HepG2 (cell line): Measurements from ENCODE around the gene HIC1. TPM values are rescaled to one million over a fixed set of nuclear protein-coding genes. Genes with fewer than 3 reads are reported as not detected.
A peak's percentile ranks its signal among the peaks of the same experiment; 100 is the strongest.

Source experiments
- ATAC-seq: fragments of 200-7000 bp; cut with Tn5 transposase; 3 replicates; pipeline ENCODE4 v1.9.1; 2020; ENCODE audit warnings: mild to moderate bottlenecking, moderate library complexity
- BruUV-seq: library from RNA; stranded (reverse); fragments of 400-500 nt; replicated peaks from 2 replicates; lab custom pipeline; 2021; lab: Mats Ljungman, UMichigan
- CTCF ChIA-PET: fragments of 300-600 bp; formaldehyde crosslinking; extraction: SDS; loops from one replicate; lab custom pipeline; 2021; ENCODE audit warnings: low total read pairs, inconsistent platforms, low intra/inter-chr PET ratio; lab: Yijun Ruan, JAX
- POLR2A ChIA-PET: fragments of 350-600 bp; sonication (Branson Sonifier 250); formaldehyde crosslinking; loops from one replicate; lab custom pipeline; 2020; ENCODE audit warnings: antibody characterized with exemption, inconsistent platforms; lab: Yijun Ruan, JAX
- DNase-seq: peaks from one replicate; pipeline ENCODE4 v3.0.0-alpha.2; 2015; ENCODE audit warnings: low spot score
- FAIRE-seq: peaks from 3 replicates; lab custom pipeline; 2011; peaks lifted over from hg19 to GRCh38; lab: Jason Lieb, UNC
- H2AFZ ChIP-seq: one replicate; pipeline ENCODE4 v1.6.1; 2011; ENCODE audit warnings: low read length, inconsistent platforms
- H3K27ac ChIP-seq: fragments of 300-600 bp; 3 replicates; pipeline ENCODE4 v1.8.0; 2011; ENCODE audit warnings: mixed run types, mild to moderate bottlenecking, mixed read lengths, low read length, inconsistent platforms; ENCODE audit not compliant: insufficient read depth; ENCODE audit errors: extremely low read length
- H3K27me3 ChIP-seq, 2 experiments: fragments of 200-600 bp in 1 of 2; 2 replicates in 1 of 2; 3 replicates in 1 of 2; pipeline versions ENCODE4 v1.6.0 to v1.8.0; 2011; ENCODE audit warnings: low read length in 2 of 2, mild to moderate bottlenecking in 2 of 2, moderate library complexity in 2 of 2, inconsistent platforms in 1 of 2; ENCODE audit not compliant: insufficient read depth in 2 of 2, control insufficient read depth in 1 of 2
- H3K36me3 ChIP-seq, 2 experiments: fragments of 200-600 bp in 1 of 2; replicated peaks in 1 of 2; 2 replicates in 1 of 2; 3 replicates in 1 of 2; pipeline versions ENCODE4 v1.5.1 to v1.8.0; 2011; ENCODE audit warnings: low read length in 2 of 2, inconsistent platforms in 1 of 2; ENCODE audit not compliant: insufficient read depth in 2 of 2, control insufficient read depth in 1 of 2
- H3K4me1 ChIP-seq: 2 replicates; pipeline ENCODE4 v1.5.1; 2012; ENCODE audit warnings: low read length, inconsistent platforms; ENCODE audit not compliant: insufficient read depth
- H3K4me2 ChIP-seq: 2 replicates; pipeline ENCODE4 v1.6.0; 2011; ENCODE audit warnings: low read depth, low read length, inconsistent platforms
- H3K4me3 ChIP-seq, 3 experiments: fragments of 200-600 bp in 1 of 3; sonication (generic), shearing (Covaris generic) in 1 of 3; replicated peaks in 1 of 3; 2 replicates each; pipeline ENCODE4 v1.5.1; 2011 to 2016; ENCODE audit warnings: low read length in 3 of 3, inconsistent platforms in 2 of 3, low read depth in 2 of 3, mild to moderate bottlenecking in 2 of 3, control low read depth in 1 of 3, mixed read lengths in 1 of 3; ENCODE audit not compliant: insufficient read depth in 1 of 3
- H3K79me2 ChIP-seq: one replicate; pipeline ENCODE4 v1.6.1; 2011; ENCODE audit warnings: low read length, inconsistent platforms; ENCODE audit not compliant: insufficient read depth
- H3K9ac ChIP-seq: 2 replicates; pipeline ENCODE4 v1.6.0; 2011; ENCODE audit warnings: mild to moderate bottlenecking, low read depth, low read length, inconsistent platforms; ENCODE audit not compliant: insufficient read depth
- H3K9me3 ChIP-seq: 2 replicates; pipeline ENCODE4 v1.5.1; 2012; ENCODE audit warnings: mild to moderate bottlenecking, low read length
- H4K20me1 ChIP-seq: 2 replicates; pipeline ENCODE4 v1.6.0; 2011; ENCODE audit warnings: inconsistent platforms, mild to moderate bottlenecking, low read length, moderate library complexity; ENCODE audit not compliant: insufficient read depth
- CSRNP1 ChIP-seq: sonication (generic); formaldehyde crosslinking; IDR thresholded peaks from 2 replicates; pipeline ENCODE4 v1.8.1; 2023; ENCODE audit warnings: mild to moderate bottlenecking, missing genetic modification reagents
- EP300 ChIP-seq, 3 experiments: sonication (generic) in 1 of 3; formaldehyde crosslinking in 1 of 3; IDR thresholded peaks; 2 replicates each; pipeline versions ENCODE4 v1.5.1 to v1.6.1; 2011 to 2020; ENCODE audit warnings: low read depth in 2 of 3, low read length in 2 of 3, borderline replicate concordance in 1 of 3, improper control_type of control experiment in 1 of 3, mild to moderate bottlenecking in 1 of 3, missing genetic modification reagents in 1 of 3, moderate library complexity in 1 of 3
- HNF4G ChIP-seq, 2 experiments: sonication (generic) in 1 of 2; formaldehyde crosslinking in 1 of 2; IDR thresholded peaks; 2 replicates each; pipeline versions ENCODE4 v1.4.0 to v1.6.1; 2011 to 2020; ENCODE audit warnings: borderline replicate concordance in 2 of 2, low read depth in 2 of 2, mild to moderate bottlenecking in 2 of 2, low read length in 1 of 2, missing genetic modification reagents in 1 of 2, moderate library complexity in 1 of 2
- HNRNPK ChIP-seq: fragments of 200-400 bp; formaldehyde crosslinking; IDR thresholded peaks from 2 replicates; pipeline ENCODE4 v1.6.1; 2018; ENCODE audit warnings: low read length, low read depth, moderate library complexity, mild to moderate bottlenecking; ENCODE audit not compliant: poor library complexity, severe bottlenecking
- IKZF1 ChIP-seq: fragments of 450-650 bp; IDR thresholded peaks from 2 replicates; pipeline ENCODE4 v1.7.1; 2016
- NCOA1 ChIP-seq: sonication (generic); formaldehyde crosslinking; IDR thresholded peaks from 2 replicates; pipeline ENCODE4 v1.9.0; 2021; ENCODE audit warnings: missing genetic modification reagents
- RCOR2 ChIP-seq: IDR thresholded peaks from 2 replicates; pipeline ENCODE4 v1.6.1; 2016; ENCODE audit warnings: missing biosample characterization, missing genetic modification reagents
- SIX4 ChIP-seq: sonication (generic); formaldehyde crosslinking; IDR thresholded peaks from 2 replicates; pipeline ENCODE4 v1.4.0; 2020; ENCODE audit warnings: missing genetic modification reagents
- SOX6 ChIP-seq, 2 experiments: fragments of 450-650 bp in 1 of 2; sonication (generic) in 1 of 2; formaldehyde crosslinking in 1 of 2; IDR thresholded peaks; 2 replicates each; pipeline versions ENCODE4 v1.4.0 to v1.6.1; 2017 to 2020; ENCODE audit warnings: antibody characterized with exemption in 1 of 2, mild to moderate bottlenecking in 1 of 2, missing genetic modification reagents in 1 of 2
- SPEN ChIP-seq: sonication (generic); formaldehyde crosslinking; IDR thresholded peaks from 2 replicates; pipeline ENCODE4 v1.5.1; 2020; ENCODE audit warnings: low read depth, mild to moderate bottlenecking, missing genetic modification reagents
- SRSF1 ChIP-seq: fragments of 200-400 bp; formaldehyde crosslinking; optimal IDR thresholded peaks from 2 replicates; pipeline ENCODE3; 2017; ENCODE audit warnings: mild to moderate bottlenecking, low read depth, low read length, moderate library complexity
- ZKSCAN8 ChIP-seq: IDR thresholded peaks from 2 replicates; pipeline ENCODE4 v1.6.1; 2016; ENCODE audit warnings: borderline replicate concordance, missing genetic modification reagents, missing compliant biosample characterization
- ZNF24 ChIP-seq: fragments of 450-650 bp; IDR thresholded peaks from 2 replicates; pipeline ENCODE4 v1.6.1; 2017; ENCODE audit warnings: antibody characterized with exemption, mild to moderate bottlenecking
- ZNF256 ChIP-seq: sonication (generic); formaldehyde crosslinking; conservative IDR thresholded peaks from 2 replicates; pipeline ENCODE4 v1.4.0; 2020; ENCODE audit warnings: missing genetic modification reagents
- ZNF549 ChIP-seq: sonication (generic); formaldehyde crosslinking; IDR thresholded peaks from 2 replicates; pipeline ENCODE4 v1.5.0; 2020; ENCODE audit warnings: missing genetic modification reagents
- ZNF589 ChIP-seq: sonication (generic); formaldehyde crosslinking; conservative IDR thresholded peaks from 2 replicates; pipeline ENCODE4 v1.8.0; 2022; ENCODE audit warnings: mild to moderate bottlenecking, moderate library complexity, missing genetic modification reagents
- ZNF605 ChIP-seq: sonication (generic); formaldehyde crosslinking; IDR thresholded peaks from 2 replicates; pipeline ENCODE4 v1.8.0; 2022; ENCODE audit warnings: mild to moderate bottlenecking, missing genetic modification reagents
- ZNF652 ChIP-seq: IDR thresholded peaks from 2 replicates; pipeline ENCODE4 v1.6.1; 2016; ENCODE audit warnings: low read depth, borderline replicate concordance
- ZSCAN21 ChIP-seq: sonication (generic); formaldehyde crosslinking; IDR thresholded peaks from 2 replicates; pipeline ENCODE4 v1.8.0; 2022; ENCODE audit warnings: mild to moderate bottlenecking, missing genetic modification reagents, moderate library complexity, borderline replicate concordance
- WGBS: methylation state at CpG from one replicate; pipeline ENCODE4 v1.1.6; 2017; ENCODE audit warnings: low lambda C conversion rate; 5-methylcytosine and 5-hydroxymethylcytosine counted together
- in situ Hi-C: cut with HindIII; loops from 2 replicates; pipeline ENCODE4 v1.10.0; 2017; ENCODE audit warnings: low pct_unique_long_range_greater_than_20kb; ENCODE audit not compliant: extremely low pct_ligation_motif_present
- intact Hi-C: fragments of 100-400 bp; cut with micrococcal nuclease; formaldehyde crosslinking; loops from one replicate; pipeline ENCODE4 v1.10.0; 2022; ENCODE audit not compliant: unreplicated experiment
- polyA plus RNA-seq, 8 experiments: library from polyadenylated mRNA; depleted of rRNA in 3 of 8; stranded (reverse) in 7 of 8; unstranded in 1 of 8; fragments of >200 nt; fragmentation: Illumina TruSeq in 4 of 8; extraction: Trizol in 4 of 8; gene quantifications; 2 replicates each; pipeline versions ENCODE4 v1.2.1 to v1.2.3, GENCODE V29; 2011 to 2016; ENCODE audit warnings: low read depth in 4 of 8, missing spikeins in 1 of 8, mixed read lengths in 1 of 8; ENCODE audit not compliant: insufficient read depth in 1 of 8
- total RNA-seq, 5 experiments: library from RNA; depleted of rRNA; stranded (reverse); fragments of >200 nt; fragmentation: Illumina TruSeq; extraction: Trizol; gene quantifications; 2 replicates each; pipeline ENCODE4 v1.2.3, GENCODE V29; 2016; ENCODE audit warnings: low read depth in 1 of 5

The HIC1 gene
- total and polyA plus RNA-seq, 2 of the 13 experiments (the other 11 are each of a cell fraction or from before 2014, with no cell fraction given), result 0.04 to 0.31 TPM

DNA sequence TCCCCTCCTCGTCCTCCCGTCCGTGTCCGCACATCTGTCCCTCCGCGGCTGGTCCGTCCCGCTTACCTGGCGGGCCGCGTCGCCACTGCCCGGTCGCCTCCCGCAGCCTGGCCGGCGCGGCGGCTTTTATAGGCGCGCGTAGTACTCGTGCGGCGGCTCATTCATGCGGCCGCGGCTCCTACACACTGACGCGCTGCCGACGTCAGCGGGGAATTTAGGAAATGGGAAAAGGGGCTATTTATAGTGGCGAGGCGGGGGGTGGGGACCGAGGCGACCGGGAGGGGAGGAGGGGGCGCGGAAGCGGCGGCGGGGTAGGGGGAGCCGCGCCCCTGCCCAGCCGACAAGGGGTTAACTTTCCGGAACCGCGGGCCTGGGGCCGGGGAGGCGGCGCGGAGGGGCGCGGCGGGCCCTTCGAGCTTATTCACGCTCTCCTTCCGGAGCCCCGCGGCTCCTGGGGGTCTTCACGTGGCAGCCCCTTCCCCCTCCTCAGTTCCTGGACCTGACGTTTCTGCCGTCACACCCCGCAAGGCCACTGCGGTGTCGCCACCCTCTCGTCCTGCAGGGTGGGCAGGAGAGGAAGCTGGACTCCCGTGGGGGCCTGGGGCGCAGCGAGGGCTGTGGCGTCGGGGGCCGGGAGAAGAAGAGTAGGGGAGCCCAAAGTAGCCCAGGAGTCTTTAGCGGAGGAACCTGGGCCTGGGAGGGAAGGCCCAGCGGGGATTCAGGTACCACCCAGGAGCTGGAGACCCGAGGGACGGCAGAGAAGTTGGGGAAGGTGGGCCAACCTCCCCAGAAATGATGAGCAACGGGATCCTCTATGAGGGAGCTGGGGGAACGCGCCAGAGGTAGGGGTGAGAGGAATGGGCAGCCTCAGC lies 3.6 kb upstream of the HIC1 start:
- BruUV-seq, result no TSS peak
- Histone ChIP-seq H4K20me1 (peaks cover 18% of the 10 kb centered on the region; the same call in 1 of the 2 replicates), H3K9ac (no peak overlapping the region), H3K27me3 (peaks cover 4 to 28% of the 10 kb centered on the region in 2 experiments; a peak in 4 of 5 replicates), H3K79me2 (no peaks in the 10 kb centered on the region), H2AFZ (no peak overlapping the region), H3K36me3 (no peaks in the 10 kb centered on the region), H3K27ac (no peak overlapping the region), H3K4me1 (peaks cover 37% of the 10 kb centered on the region), H3K4me2 (peak overlapping the region; percentile 65; the same call in 1 of the 2 replicates), H3K9me3 (no peaks in the 10 kb centered on the region), H3K4me3 (peak overlapping the region; percentile 7 to 82 (median 47); a peak in 5 of 6 replicates)
- FAIRE-seq (no peak), DNase-seq (no peak), ATAC-seq (no peak)
- intact Hi-C loops (no loop called here), in situ Hi-C loops (no loop called here)
- POLR2A ChIA-PET, result interaction anchor here (1.4 kb wide), 1 partner anchor 285 kb away, joined by 5 read pairs; the partner anchor contains the start of genes SGSM2 and TSR1
- WGBS, result 26% methylated on average over 41 of the region's 81 CpGs
- CTCF ChIA-PET, result no interaction called here
- TF ChIP-seq ZNF652 (CRISPR knock-in tag) (0 out of 2 replicates have a peak, but pooled peaks have one; percentile 45), IKZF1 (no peak), SOX6 (IDR thresholded peaks at IDR 0.05) (no peak), SOX6 (CRISPR knock-in tag; IDR thresholded peaks at IDR 0.05) (no peak), ZNF549 (CRISPR knock-in tag) (no peak), SRSF1 (no peak), SPEN (CRISPR knock-in tag) (no peak), ZNF589 (CRISPR knock-in tag) (no peak), RCOR2 (CRISPR knock-in tag) (no peak), ZNF256 (no peak), NCOA1 (CRISPR knock-in tag) (no peak), EP300 (IDR thresholded peaks at IDR 0.05; ENCODE audit: low read depth in 2 of 2, low read length in 2 of 2) (no peak), EP300 (CRISPR knock-in tag; IDR thresholded peaks at IDR 0.05; ENCODE audit: borderline replicate concordance) (no peak), ZSCAN21 (CRISPR knock-in tag) (no peak), HNRNPK (peak; percentile 15), CSRNP1 (CRISPR knock-in tag) (no peak), ZKSCAN8 (CRISPR knock-in tag) (peak; percentile 90), ZNF24 (no peak), ZNF605 (CRISPR knock-in tag) (no peak), HNF4G (IDR thresholded peaks at IDR 0.05; ENCODE audit: borderline replicate concordance, low read depth, low read length) (no peak), HNF4G (CRISPR knock-in tag; IDR thresholded peaks at IDR 0.05; ENCODE audit: borderline replicate concordance, low read depth) (no peak), SIX4 (no peak)
